ENCODE data around the gene CEP128.

- TF ChIP-seq CTCF (IDR thresholded peaks at IDR 0.05 in 2 of 3, conservative IDR thresholded peaks at IDR 0.05 in 1 of 3; ENCODE audit: borderline replicate concordance in 1 of 3, insufficient read depth in 1 of 3, low read depth in 2 of 3, low read length in 2 of 3), result no peak
- TF ChIP-seq POLR2A (IDR thresholded peaks at IDR 0.05; ENCODE audit: borderline replicate concordance, extremely low read depth, insufficient read depth, insufficient read length), result no peak
- TF ChIP-seq JUND (IDR thresholded peaks at IDR 0.05), result no peak
- TF ChIP-seq SIN3A (IDR thresholded peaks at IDR 0.05; ENCODE audit: low read depth), result no peak
Measured at GRCh38 chr14:80988192-80988591, 46.7 kb upstream of the CEP128 start.

Measured in HCT116 (cell line).